GM10847 (cell line): ENCODE measurements around the gene IMPDH1.

ENCODE experiments used
- POLR2A ChIP-seq: IDR thresholded peaks from 2 replicates; pipeline ENCODE4 v1.6.1; 2011; ENCODE audit not compliant: insufficient read length; ENCODE audit errors: extremely low read depth

Gene IMPDH1

DNA sequence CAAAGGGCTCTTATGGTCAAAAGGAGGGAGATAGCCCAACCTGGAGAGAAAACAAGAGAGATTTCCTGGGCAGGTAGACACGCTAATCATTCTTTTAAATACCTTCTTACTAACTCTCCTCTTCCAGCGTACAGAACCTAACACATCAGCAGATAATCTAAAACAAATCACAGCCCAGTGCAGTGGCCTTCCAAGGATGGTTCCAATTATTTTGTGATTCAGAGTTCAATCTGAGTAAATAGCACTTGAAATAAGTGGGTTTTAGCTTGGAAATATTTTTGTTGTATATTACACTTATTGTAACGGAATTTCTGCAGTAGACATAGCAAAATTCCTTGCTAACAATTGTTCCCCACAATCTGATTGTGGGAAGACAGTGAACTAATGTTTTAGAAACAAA is 7.3 kb upstream of the IMPDH1 start:
- TF ChIP-seq POLR2A, result no peak

DNA sequence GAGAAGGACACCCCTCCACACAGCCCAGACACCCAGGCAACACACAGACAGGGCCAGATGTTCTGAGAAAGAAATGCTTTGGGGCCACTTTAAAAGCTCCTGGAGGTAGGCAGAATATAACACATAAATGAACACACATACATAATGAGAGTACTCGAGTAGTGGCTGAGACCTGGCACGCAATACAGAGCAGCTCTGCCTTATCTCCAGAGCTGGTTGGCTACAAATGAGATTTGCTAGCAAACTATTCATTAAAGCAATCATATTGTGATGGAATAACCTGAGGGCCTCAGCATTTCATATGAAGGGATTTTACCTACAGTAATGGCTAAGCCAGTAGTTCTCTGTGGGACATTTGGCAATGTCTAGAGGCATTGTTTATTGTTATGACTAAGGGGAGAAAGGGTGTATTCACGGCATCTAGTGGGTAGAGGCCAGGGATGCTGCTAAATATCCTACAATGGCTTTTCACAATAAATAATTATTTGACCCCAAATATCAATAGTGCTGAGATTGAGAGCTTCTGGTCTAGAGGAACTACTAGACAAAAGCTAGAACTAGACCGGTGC is 5.5 kb upstream of the IMPDH1 start:
- no peak for TF ChIP-seq POLR2A

DNA sequence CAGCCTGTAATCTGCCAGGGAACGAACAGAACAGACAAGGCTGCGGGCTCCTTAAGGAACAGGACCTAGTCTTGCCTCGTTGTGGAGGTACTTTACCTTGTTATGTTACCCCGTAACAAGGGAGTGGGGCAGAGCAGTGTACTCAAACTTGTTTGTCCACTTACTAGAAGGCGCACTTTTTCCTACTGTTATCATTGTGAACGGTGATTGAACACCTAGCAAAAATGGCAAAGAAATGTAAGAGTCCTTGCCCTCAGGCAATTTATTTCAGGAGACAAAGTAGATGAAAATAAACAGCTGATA is 620 bp upstream of the IMPDH1 start:
- TF ChIP-seq POLR2A, result no peak

- no peak for TF ChIP-seq POLR2A
These were observed 830 bp downstream of the IMPDH1 start for GRCh38 chr7:128408709-128409595.

GRCh38 chr7:128407751-128408708 is 1.8 kb downstream of the IMPDH1 start:
- no peak for TF ChIP-seq POLR2A

DNA sequence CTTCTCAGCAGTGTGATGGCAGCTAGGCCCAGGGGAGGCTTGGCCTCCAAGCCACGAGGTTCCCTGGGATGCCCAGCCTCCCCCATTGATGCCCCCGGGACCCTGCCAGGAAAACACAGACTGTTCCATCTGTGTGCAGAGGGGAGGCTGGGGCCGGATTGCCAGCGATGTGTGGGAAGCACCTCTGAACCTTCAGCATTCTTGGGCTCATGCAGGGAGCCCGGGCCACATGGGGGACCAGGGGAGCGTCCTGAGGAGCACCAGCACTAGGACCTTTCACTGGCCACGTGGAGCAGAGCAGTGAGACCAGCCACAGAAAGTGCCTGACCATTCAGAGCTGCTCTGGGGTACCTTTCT is 2.6 kb downstream of the IMPDH1 start:
- no peak for TF ChIP-seq POLR2A

GRCh38 chr7:128406314-128407232 is 3.2 kb downstream of the IMPDH1 start:
- no peak for TF ChIP-seq POLR2A

GRCh38 chr7:128405471-128406313 is 4.1 kb downstream of the IMPDH1 start:
- peak; percentile 28 for TF ChIP-seq POLR2A

DNA sequence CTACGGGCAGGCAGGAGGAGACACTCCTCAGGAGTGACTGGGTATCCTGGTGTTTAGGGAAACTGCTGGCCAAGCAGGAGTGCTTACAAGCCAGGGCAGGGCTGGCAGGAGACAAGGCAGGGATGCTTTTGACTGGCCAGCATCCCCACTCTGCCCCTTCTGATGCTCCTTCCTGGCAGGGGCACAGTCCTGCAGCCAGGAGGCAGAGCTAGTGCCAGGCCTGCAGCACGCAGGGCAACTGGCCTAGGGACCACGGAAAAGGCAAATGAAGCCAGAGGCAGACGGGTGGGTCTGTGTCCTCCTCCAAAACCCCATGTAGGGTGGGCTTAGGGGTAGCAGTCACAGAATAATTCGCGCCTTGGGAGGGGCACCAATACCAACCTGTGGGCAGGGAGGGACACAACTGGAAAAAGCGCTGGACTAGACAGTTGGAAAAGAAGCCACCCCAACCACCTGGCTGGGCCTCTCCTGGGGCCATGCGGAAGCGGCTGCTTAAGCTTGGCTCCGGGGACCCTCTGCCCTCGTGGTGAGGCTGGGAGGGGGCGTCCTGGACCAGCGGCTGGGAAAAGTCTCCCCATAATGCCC is 4.8 kb downstream of the IMPDH1 start:
- no peak for TF ChIP-seq POLR2A

DNA sequence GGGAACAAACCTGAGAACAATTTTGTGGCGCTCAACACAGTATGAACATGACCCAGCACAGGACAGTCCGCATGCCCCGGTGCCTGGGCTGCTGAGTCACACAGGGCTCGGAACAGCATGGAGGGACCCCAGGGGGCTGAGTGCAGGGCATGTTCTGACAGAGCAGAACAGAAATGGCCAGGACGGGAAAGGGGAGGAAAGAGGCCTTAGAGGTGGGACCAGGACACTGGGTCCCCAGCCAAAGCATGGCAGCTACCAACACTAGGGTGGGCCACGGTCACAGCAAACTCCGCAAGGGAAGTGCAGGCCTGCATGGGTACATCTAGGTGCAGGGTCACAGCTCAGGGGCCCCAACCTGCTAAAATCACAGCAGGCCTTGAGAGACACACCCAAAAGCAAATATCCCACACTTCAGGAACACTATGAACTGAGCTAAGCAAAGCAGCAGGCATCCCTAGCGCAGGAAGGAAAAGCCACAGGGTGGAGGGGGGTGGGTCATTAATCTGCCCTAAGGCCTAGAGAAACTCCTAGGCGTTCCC is 5.6 kb downstream of the IMPDH1 start:
- no peak for TF ChIP-seq POLR2A

DNA sequence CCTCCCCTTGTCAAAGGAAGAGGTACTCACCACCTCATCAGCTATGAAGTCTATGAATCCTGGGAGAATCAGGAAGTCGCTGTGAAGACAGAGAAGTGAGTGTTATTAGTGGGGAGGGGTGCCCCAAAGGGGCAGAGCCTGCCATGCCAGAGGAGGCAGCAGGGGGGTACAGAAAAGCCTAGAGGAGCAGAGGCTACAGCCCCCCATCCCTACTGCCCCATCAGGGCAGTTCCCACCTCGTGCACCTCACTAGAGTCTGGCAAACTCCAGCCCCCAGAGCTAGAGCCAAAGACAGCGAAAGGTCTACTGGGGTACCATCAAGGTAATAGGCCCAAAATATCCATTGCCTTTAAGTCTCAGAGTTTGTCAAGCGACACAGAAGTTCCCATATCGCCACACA is 6.1 kb downstream of the IMPDH1 start:
- no peak for TF ChIP-seq POLR2A

- no peak for TF ChIP-seq POLR2A
These were observed 7.4 kb downstream of the IMPDH1 start for GRCh38 chr7:128402356-128402755.

GRCh38 chr7:128400566-128400965 is 9.2 kb downstream of the IMPDH1 start:
- no peak for TF ChIP-seq POLR2A
